ENCODE results near the gene CELSR1. TPM values are rescaled to one million over a fixed set of nuclear protein-coding genes. Genes with fewer than 3 reads are reported as not detected.

The CELSR1 gene
- total and polyA plus RNA-seq, 2 of the 13 experiments (the other 11 are each of a cell fraction or from before 2014, with no cell fraction given), result 0.78 to 1.8 TPM

GRCh38 chr22:46453006-46453828 lies 84.2 kb downstream of the CELSR1 start (continued):
- TF ChIP-seq USF2 (IDR thresholded peaks at IDR 0.05; ENCODE audit: low read depth, low read length) (no peak), USF2 (CRISPR knock-in tag; IDR thresholded peaks at IDR 0.05; ENCODE audit: borderline replicate concordance) (no peak), ATF2 (CRISPR knock-in tag; IDR thresholded peaks at IDR 0.05) (no peak), ZNF333 (CRISPR knock-in tag; IDR thresholded peaks at IDR 0.05; ENCODE audit: borderline replicate concordance) (no peak), ATF7-NPFF (CRISPR knock-in tag; IDR thresholded peaks at IDR 0.05; ENCODE audit: low read depth) (no peak; the same call in 1 of the 2 replicates), SYNCRIP (IDR thresholded peaks at IDR 0.05; ENCODE audit: insufficient read depth, low read depth, low read length) (no peak), ZNF350 (CRISPR knock-in tag; IDR thresholded peaks at IDR 0.05; ENCODE audit: borderline replicate concordance, low read depth) (peak; percentile 84), HINFP (CRISPR knock-in tag; IDR thresholded peaks at IDR 0.05; ENCODE audit: low read depth) (0 out of 2 replicates have a peak, but pooled peaks have one; percentile 60), ZBTB20 (CRISPR knock-in tag; IDR thresholded peaks at IDR 0.05; ENCODE audit: borderline replicate concordance, low read depth) (no peak), ZNF503 (CRISPR knock-in tag; IDR thresholded peaks at IDR 0.05) (peak; percentile 72), NR2C2 (CRISPR knock-in tag; IDR thresholded peaks at IDR 0.05; ENCODE audit: borderline replicate concordance) (peak; percentile 86; the same call in 1 of the 2 replicates), CENPT (CRISPR knock-in tag; IDR thresholded peaks at IDR 0.05; ENCODE audit: low read depth) (no peak), HOXA7 (CRISPR knock-in tag; IDR thresholded peaks at IDR 0.05) (no peak), ZNF484 (CRISPR knock-in tag; IDR thresholded peaks at IDR 0.05; ENCODE audit: borderline replicate concordance, low read depth) (no peak), ZKSCAN5 (CRISPR knock-in tag; IDR thresholded peaks at IDR 0.05) (no peak; the same call in 1 of the 2 replicates), HCFC1 (IDR thresholded peaks at IDR 0.05; ENCODE audit: low read depth, low read length) (no peak), RFX1 (IDR thresholded peaks at IDR 0.05) (no peak), ZNF274 (CRISPR knock-in tag; IDR thresholded peaks at IDR 0.05) (no peak), ARNT (IDR thresholded peaks at IDR 0.05) (no peak), RORA (CRISPR knock-in tag; IDR thresholded peaks at IDR 0.05) (no peak), ZNF510 (CRISPR knock-in tag; IDR thresholded peaks at IDR 0.05; ENCODE audit: low read depth) (no peak), ZNF724P (CRISPR knock-in tag; IDR thresholded peaks at IDR 0.05; ENCODE audit: borderline replicate concordance) (no peak), ZNF772 (CRISPR knock-in tag; IDR thresholded peaks at IDR 0.05) (0 out of 2 replicates have a peak, but pooled peaks have one; percentile 59)
